Loucy (cell line): ENCODE measurements around the gene TRIO.

Experiments used
- CTCF ChIP-seq: fragments of 200-600 bp; sonication (generic); conservative IDR thresholded peaks from 2 replicates; pipeline ENCODE4 v1.5.1; 2014; ENCODE audit warnings: mild to moderate bottlenecking, antibody characterized with exemption, low read length
- EZH2phosphoT487 ChIP-seq: fragments of 200-600 bp; IDR thresholded peaks from 2 replicates; pipeline ENCODE4 v1.6.1; 2018; ENCODE audit warnings: antibody characterized with exemption, mild to moderate bottlenecking, moderate library complexity, borderline replicate concordance

- TF ChIP-seq CTCF (no peak), EZH2phosphoT487 (no peak)
Observed at GRCh38 chr5:14129123-14129522, 14.0 kb upstream of the TRIO start.
